NCI-H2171 treated with DMSO at 0.1 percent for 48 hours (cell line): ENCODE results near the gene UNC5C.

Source experiments
- DNase-seq: peaks from one replicate; lab custom pipeline; 2025; lab: John Stamatoyannopoulos, UW

UNC5C gene

GRCh38 chr4:95267081-95267480 lies 281.7 kb downstream of the UNC5C start:
- no peak for DNase-seq

- no peak for DNase-seq
Measured at GRCh38 chr4:95265814-95266740, 282.7 kb downstream of the UNC5C start.

DNA sequence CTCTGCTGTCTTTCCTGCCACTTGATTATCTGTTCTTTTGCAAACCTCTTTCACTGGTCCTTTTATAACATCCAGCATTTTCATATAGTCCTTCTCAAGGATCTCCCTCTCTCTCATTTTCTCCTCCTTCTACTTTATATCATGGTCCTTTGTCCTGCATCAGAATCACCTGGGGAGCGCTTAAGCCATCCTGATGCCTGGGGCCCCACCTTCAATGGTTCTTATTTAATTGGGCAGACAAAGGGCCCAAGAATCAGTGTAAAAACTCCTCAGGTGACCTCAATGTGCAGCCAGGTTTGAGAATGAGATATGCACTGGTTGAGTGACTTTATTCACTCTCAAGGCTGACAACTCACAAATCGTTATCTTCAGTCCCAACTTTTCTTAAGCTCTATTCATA lies 283.9 kb downstream of the UNC5C start:
- DNase-seq = no peak

GRCh38 chr4:95263960-95264359 lies 284.8 kb downstream of the UNC5C start:
- DNase-seq = no peak

GRCh38 chr4:95263391-95263790 lies 285.4 kb downstream of the UNC5C start:
- no peak for DNase-seq

DNA sequence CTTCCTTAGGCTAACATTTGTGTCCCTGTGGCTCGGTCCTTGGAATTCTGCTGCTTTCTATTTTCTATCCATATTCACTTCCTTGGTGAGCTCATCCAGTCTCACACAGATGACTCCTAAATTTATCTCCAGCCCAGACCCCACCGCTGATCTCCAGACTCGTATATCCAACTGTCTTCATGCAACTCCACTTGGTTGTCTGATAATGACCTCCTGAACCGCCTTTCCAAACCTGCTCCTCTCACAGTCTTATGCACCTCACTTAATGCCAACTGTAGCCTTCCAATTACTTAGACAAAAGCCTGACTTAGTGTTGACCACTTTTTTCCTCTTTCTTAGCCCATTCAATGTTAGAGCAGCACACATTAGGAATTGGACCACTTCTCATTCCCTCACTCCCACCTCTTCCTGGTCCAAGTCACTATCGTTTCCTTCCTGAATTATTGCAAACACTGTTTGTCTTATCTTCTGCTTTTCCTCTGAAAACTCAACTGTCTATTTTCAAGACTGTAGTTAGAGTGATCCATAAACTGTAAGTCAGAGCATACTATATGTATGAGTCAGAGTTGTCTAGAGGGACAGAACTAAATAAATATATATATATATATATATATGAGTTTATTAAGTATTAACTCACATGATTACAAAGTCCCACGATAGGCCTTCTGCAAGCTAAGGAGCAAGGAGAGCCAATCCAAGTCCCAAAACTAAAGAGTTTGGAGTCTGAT lies 292.5 kb downstream of the UNC5C start:
- no peak for DNase-seq

DNA sequence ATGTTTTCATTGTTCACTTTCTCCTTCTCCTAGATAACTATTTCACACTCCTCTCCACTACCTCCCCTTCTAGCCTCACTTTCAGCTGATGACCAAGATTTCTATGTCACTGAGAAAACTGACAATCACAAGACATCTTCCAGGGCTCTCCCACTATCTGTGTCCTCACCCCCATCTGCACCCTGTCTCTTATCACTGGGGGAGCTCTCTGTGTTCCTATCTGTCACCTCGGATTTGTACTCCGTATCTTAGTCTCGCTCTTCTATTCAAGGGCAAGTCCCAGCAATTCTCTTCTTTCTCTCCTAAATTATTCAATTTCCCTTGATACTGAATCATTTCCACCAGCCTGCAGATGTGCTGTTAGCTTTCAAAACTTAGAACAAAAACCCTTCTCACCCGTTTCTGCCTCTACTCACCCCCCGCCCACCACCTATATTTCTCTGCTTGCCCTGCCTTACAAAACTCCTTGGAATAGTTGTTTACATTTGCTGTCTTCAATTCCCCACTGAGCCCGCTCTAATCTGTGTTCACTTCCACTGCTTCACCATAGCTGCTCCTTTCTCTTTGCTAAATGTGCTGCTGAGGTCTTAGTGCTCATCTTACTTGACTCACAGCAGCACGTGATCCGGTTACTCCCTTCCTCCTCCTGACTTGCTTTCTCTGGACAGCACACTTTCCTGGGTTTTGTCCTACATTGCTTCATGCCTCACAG lies 293.2 kb downstream of the UNC5C start:
- no peak for DNase-seq

DNA sequence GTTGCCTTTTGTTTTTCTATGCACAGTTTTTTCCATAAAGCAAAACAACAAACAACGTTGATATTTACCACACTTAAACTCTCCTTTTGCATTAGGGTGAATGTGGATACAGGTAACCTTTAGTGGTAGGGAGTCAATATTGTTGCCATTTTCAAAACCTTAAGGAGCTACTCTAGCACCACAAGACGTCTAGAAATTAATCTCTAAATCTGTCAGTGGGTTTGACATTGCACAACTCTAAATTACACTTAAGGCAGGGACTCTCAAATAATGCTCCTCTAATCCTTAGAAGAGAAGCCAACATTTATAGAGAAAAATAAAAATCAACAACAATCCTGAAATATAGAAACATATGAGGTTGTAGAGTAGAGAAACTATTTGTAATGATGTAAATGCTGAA lies 297.2 kb downstream of the UNC5C start:
- no peak for DNase-seq

DNA sequence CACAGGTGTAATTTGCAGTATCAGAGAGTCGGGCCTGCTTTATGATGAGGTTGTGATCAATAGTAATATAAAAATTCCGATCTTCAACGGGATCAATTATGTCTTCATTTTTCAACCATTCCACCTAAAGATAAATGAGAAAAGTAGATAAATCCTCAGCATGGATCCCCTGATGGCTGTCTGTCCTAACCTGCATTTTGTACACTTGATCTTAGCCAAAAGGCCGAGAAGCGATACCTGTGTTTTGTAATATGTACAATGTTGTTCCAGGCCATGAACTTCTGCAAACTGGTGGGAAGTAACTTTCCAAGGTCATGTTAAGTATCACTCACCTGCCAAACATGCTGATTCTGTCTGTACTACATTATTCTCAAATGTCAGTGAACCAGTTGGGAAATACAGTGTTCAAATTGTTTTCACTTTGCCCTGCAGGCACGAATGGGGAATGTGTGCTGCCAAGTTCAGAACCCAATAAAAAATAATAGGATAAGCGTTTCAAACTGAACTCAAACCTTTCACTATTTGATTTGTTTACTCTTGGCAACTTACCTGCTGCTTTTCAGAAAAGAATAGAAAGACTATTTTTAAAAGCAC lies 298.1 kb downstream of the UNC5C start:
- DNase-seq = no peak

- DNase-seq = no peak
Measured at GRCh38 chr4:95249426-95250021, 299.2 kb downstream of the UNC5C start.

DNA sequence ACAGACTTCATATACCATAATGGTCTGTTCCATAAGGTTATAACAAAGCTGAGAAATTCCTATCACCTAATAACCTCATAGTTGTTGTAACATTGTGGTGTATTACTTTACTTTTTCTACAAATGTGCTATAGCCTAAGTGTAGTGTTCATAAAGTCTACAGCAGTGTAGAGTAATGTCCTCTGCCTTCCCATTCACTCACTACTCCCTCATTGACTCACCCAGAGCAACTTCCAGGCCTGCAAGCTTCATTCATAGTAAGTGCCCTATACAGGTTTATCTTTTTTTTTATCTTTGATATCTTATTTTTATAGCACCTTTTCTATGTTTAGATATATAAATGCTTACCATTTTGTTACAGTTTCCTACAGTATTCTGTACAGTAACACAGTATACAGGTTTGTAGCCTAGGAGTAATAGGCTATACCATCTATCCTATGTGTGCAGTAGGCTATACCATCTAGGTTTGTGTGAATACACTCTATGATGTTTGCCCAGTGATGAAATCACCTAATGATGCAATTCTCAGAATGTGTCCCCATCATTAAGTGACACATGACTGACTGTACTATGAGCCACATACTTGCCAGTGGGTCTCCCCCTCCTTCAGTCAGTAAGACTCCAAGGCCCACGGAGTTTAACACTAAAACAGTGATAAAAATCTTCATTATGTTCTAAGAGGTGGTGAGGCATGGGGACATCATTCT lies 299.9 kb downstream of the UNC5C start:
- DNase-seq = no peak

GRCh38 chr4:95243892-95244291 lies 304.9 kb downstream of the UNC5C start:
- no peak for DNase-seq

DNA sequence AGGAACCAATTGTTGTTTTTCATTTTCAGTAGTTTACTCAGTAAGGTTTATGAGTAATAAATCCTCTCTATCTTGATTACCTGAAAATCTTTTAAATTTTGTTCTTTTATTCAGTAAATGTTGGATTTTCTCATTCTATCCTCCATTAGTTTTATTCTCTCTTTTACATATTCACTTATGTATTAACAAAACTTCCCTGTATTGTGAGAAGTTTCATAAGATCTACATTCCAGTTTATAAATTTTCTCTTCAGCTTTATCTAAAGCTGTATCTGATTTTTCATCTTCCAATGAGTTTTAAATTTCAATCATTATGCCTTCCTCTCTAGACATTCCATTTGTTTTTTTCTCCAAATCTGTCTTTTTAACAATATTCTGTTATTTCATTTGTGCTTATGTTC lies 310.2 kb downstream of the UNC5C start:
- no peak for DNase-seq

GRCh38 chr4:95232358-95233156 lies 316.2 kb downstream of the UNC5C start:
- DNase-seq = no peak

DNA sequence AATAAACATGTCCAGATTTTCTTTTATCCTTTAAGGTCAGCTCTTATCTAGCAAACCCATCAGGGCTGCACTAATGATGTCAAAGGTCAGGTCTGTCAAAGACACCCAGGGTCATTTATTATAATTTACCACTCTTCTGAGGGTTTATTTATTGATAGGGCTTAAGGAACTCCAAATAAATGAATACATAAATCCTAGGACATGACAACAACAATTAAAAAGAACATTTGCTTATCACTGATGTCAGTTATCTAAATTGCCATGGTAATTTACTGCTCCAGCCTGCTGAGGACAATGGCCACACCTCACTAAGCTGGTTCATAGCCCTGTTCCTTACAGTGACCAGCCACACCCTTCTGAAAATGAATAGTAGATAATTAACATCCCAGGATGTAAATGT lies 317.1 kb downstream of the UNC5C start:
- no peak for DNase-seq

- DNase-seq = no peak
Measured at GRCh38 chr4:95225849-95226248, 322.9 kb downstream of the UNC5C start.

DNA sequence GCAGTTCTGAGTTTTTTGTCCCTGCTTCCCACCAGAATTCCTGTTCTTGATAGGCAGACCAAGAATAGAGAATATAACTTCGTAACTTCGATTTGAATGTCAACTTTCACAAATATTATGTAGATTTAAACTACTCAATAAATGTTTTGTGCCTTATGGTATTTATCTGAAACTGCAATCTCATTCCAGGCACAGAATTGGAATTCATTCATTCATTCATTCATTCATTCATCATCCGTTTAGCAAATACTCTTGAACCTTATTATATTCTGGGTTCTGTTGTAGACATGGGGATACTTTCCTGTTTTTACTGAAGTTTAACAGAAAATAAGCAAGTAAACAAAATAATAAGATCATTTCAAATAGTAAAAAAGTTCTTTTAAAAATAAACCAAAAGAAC lies 324.4 kb downstream of the UNC5C start:
- DNase-seq = no peak

- no peak for DNase-seq
Measured at GRCh38 chr4:95220205-95221175, 328.3 kb downstream of the UNC5C start.

- no peak for DNase-seq
Measured at GRCh38 chr4:95219109-95219508, 329.7 kb downstream of the UNC5C start.
